CD4-positive, alpha-beta T cell treated with Interleukin-2 at 100 ng/mL for 4 hours (primary cell): ENCODE measurements around the gene LETM1.

Experiments used
- DNase-seq: peaks from one replicate; pipeline ENCODE4 v3.0.0-alpha.2; 2020; ENCODE audit warnings: low spot score

LETM1 gene

GRCh38 chr4:1806596-1807331, 49.2 kb downstream of the LETM1 start:
- no peak for DNase-seq

- DNase-seq: no peak
These were observed 49.8 kb downstream of the LETM1 start for GRCh38 chr4:1806223-1806564.

- DNase-seq: no peak
These were observed 50.3 kb downstream of the LETM1 start for GRCh38 chr4:1805493-1806222.

GRCh38 chr4:1804638-1805492, 51.1 kb downstream of the LETM1 start:
- no peak for DNase-seq

GRCh38 chr4:1803523-1804423, 52.2 kb downstream of the LETM1 start:
- DNase-seq: no peak

GRCh38 chr4:1802720-1803522, 53.0 kb downstream of the LETM1 start:
- DNase-seq: no peak

GRCh38 chr4:1802151-1802715, 53.7 kb downstream of the LETM1 start:
- DNase-seq: no peak

GRCh38 chr4:1801286-1801958, 54.5 kb downstream of the LETM1 start:
- no peak for DNase-seq

- DNase-seq: no peak
These were observed 55.2 kb downstream of the LETM1 start for GRCh38 chr4:1800805-1801204.

GRCh38 chr4:1799387-1800375, 56.3 kb downstream of the LETM1 start:
- DNase-seq: no peak

GRCh38 chr4:1798580-1799386, 57.2 kb downstream of the LETM1 start:
- no peak for DNase-seq

- DNase-seq: no peak
These were observed 57.9 kb downstream of the LETM1 start for GRCh38 chr4:1797861-1798579.

- no peak for DNase-seq
These were observed 58.6 kb downstream of the LETM1 start for GRCh38 chr4:1797298-1797860.

GRCh38 chr4:1796486-1797204, 59.3 kb downstream of the LETM1 start:
- DNase-seq: no peak

- DNase-seq: no peak
These were observed 60.4 kb downstream of the LETM1 start for GRCh38 chr4:1795299-1796195.
